ENCODE measurements around the gene PCDHGA2.

DNA sequence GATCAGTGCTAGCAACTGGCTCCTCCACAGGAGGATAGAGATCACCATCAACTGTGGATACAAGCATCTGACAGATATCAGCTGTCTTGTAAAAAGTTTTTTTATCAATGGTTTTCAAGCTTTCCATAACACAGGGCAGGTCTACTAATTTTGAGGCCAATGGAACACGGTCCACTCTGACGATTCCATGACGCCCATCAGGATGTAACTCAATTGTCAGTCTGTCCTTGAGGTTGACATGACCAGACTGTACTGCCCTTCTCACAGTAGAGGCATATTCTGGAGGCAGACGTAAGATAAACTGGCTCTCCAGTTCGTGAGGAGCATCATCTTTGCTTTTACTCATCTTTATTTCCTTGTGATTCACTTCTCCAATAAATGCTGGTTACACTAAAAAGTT is 18.9 kb upstream of the PCDHGA2 start:
- TF ChIP-seq, protein P1, sequence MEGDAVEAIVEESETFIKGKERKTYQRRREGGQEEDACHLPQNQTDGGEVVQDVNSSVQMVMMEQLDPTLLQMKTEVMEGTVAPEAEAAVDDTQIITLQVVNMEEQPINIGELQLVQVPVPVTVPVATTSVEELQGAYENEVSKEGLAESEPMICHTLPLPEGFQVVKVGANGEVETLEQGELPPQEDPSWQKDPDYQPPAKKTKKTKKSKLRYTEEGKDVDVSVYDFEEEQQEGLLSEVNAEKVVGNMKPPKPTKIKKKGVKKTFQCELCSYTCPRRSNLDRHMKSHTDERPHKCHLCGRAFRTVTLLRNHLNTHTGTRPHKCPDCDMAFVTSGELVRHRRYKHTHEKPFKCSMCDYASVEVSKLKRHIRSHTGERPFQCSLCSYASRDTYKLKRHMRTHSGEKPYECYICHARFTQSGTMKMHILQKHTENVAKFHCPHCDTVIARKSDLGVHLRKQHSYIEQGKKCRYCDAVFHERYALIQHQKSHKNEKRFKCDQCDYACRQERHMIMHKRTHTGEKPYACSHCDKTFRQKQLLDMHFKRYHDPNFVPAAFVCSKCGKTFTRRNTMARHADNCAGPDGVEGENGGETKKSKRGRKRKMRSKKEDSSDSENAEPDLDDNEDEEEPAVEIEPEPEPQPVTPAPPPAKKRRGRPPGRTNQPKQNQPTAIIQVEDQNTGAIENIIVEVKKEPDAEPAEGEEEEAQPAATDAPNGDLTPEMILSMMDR (IDR thresholded peaks at IDR 0.05; ENCODE audit: poor library complexity, severe bottlenecking) = no peak
- TF ChIP-seq EZH2 (IDR thresholded peaks at IDR 0.05; ENCODE audit: borderline replicate concordance, insufficient read depth, low read length, poor library complexity, severe bottlenecking) = no peak
- TF ChIP-seq, protein P2, sequence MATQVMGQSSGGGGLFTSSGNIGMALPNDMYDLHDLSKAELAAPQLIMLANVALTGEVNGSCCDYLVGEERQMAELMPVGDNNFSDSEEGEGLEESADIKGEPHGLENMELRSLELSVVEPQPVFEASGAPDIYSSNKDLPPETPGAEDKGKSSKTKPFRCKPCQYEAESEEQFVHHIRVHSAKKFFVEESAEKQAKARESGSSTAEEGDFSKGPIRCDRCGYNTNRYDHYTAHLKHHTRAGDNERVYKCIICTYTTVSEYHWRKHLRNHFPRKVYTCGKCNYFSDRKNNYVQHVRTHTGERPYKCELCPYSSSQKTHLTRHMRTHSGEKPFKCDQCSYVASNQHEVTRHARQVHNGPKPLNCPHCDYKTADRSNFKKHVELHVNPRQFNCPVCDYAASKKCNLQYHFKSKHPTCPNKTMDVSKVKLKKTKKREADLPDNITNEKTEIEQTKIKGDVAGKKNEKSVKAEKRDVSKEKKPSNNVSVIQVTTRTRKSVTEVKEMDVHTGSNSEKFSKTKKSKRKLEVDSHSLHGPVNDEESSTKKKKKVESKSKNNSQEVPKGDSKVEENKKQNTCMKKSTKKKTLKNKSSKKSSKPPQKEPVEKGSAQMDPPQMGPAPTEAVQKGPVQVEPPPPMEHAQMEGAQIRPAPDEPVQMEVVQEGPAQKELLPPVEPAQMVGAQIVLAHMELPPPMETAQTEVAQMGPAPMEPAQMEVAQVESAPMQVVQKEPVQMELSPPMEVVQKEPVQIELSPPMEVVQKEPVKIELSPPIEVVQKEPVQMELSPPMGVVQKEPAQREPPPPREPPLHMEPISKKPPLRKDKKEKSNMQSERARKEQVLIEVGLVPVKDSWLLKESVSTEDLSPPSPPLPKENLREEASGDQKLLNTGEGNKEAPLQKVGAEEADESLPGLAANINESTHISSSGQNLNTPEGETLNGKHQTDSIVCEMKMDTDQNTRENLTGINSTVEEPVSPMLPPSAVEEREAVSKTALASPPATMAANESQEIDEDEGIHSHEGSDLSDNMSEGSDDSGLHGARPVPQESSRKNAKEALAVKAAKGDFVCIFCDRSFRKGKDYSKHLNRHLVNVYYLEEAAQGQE (IDR thresholded peaks at IDR 0.05; ENCODE audit: borderline replicate concordance) = no peak
- no peak for TF ChIP-seq POLR2AphosphoS5 (IDR thresholded peaks at IDR 0.05)
- TF ChIP-seq SMC3 (conservative IDR thresholded peaks at IDR 0.05; ENCODE audit: poor library complexity) = no peak
- no peak for TF ChIP-seq RAD21 (conservative IDR thresholded peaks at IDR 0.05)
- no peak for TF ChIP-seq TAF1 (IDR thresholded peaks at IDR 0.05; ENCODE audit: low read depth)
- no peak for TF ChIP-seq EP300 (conservative IDR thresholded peaks at IDR 0.05; ENCODE audit: poor library complexity, severe bottlenecking)
- no peak for TF ChIP-seq MXI1 (conservative IDR thresholded peaks at IDR 0.05; ENCODE audit: poor library complexity, severe bottlenecking)

Measured in neural cell (in vitro differentiated cells).